ENCODE data around the gene DDR2.

Gene DDR2

GRCh38 chr1:162629651-162630050 lies 2.6 kb upstream of the DDR2 start:
- no peak for DNase-seq (ENCODE audit: low read depth)

GRCh38 chr1:162631546-162632191 lies 595 bp upstream of the DDR2 start:
- DNase-seq (ENCODE audit: low read depth): no peak

GRCh38 chr1:162632698-162633080 lies 425 bp downstream of the DDR2 start:
- no peak for DNase-seq (ENCODE audit: low read depth)

GRCh38 chr1:162633081-162633762 lies 958 bp downstream of the DDR2 start:
- no peak for DNase-seq (ENCODE audit: low read depth)

- DNase-seq (ENCODE audit: low read depth): no peak
Measured at GRCh38 chr1:162635418-162635817, 3.2 kb downstream of the DDR2 start.

GRCh38 chr1:162639718-162640117 lies 7.5 kb downstream of the DDR2 start:
- DNase-seq (ENCODE audit: low read depth): no peak

- DNase-seq (ENCODE audit: low read depth): no peak
Measured at GRCh38 chr1:162641114-162641513, 8.8 kb downstream of the DDR2 start.

- DNase-seq (ENCODE audit: low read depth): no peak
Measured at GRCh38 chr1:162644986-162645314, 12.7 kb downstream of the DDR2 start.

- DNase-seq (ENCODE audit: low read depth): no peak
Measured at GRCh38 chr1:162645666-162646065, 13.4 kb downstream of the DDR2 start.

- no peak for DNase-seq (ENCODE audit: low read depth)
Measured at GRCh38 chr1:162649583-162649982, 17.3 kb downstream of the DDR2 start.

GRCh38 chr1:162654915-162655620 lies 22.8 kb downstream of the DDR2 start:
- no peak for DNase-seq (ENCODE audit: low read depth)

- DNase-seq (ENCODE audit: low read depth): no peak
Measured at GRCh38 chr1:162656266-162656665, 24.0 kb downstream of the DDR2 start.

- DNase-seq (ENCODE audit: low read depth): no peak
Measured at GRCh38 chr1:162660574-162660973, 28.3 kb downstream of the DDR2 start.

- no peak for DNase-seq (ENCODE audit: low read depth)
Measured at GRCh38 chr1:162661336-162661735, 29.1 kb downstream of the DDR2 start.

GRCh38 chr1:162662013-162662412 lies 29.7 kb downstream of the DDR2 start:
- no peak for DNase-seq (ENCODE audit: low read depth)

GRCh38 chr1:162663086-162663485 lies 30.8 kb downstream of the DDR2 start:
- no peak for DNase-seq (ENCODE audit: low read depth)

GRCh38 chr1:162663589-162664106 lies 31.4 kb downstream of the DDR2 start:
- DNase-seq (ENCODE audit: low read depth): no peak

GRCh38 chr1:162666006-162666645 lies 33.9 kb downstream of the DDR2 start:
- no peak for DNase-seq (ENCODE audit: low read depth)

- no peak for DNase-seq (ENCODE audit: low read depth)
Measured at GRCh38 chr1:162667381-162668080, 35.3 kb downstream of the DDR2 start.

GRCh38 chr1:162670928-162671663 lies 38.8 kb downstream of the DDR2 start:
- DNase-seq (ENCODE audit: low read depth): no peak

GRCh38 chr1:162671664-162672410 lies 39.6 kb downstream of the DDR2 start:
- DNase-seq (ENCODE audit: low read depth): no peak
